NCI-H2227 treated with DMSO at 0.1 percent for 48 hours (cell line): ENCODE data around the gene HOXD8.

Source experiments
- DNase-seq: peaks from one replicate; lab custom pipeline; 2025; lab: John Stamatoyannopoulos, UW

The HOXD8 gene

GRCh38 chr2:176128982-176129796 is at the start of gene HOXD8:
HOXD8 (plus strand) TSS chr2:176129705; CDS start chr2:176130367, 662 bp downstream.
- DNase-seq, result peak; percentile 43

GRCh38 chr2:176079831-176080539 is 49.5 kb upstream of the HOXD8 start:
- DNase-seq, result peak; percentile 81

GRCh38 chr2:176080540-176081375 is 48.7 kb upstream of the HOXD8 start:
- no peak for DNase-seq

DNA sequence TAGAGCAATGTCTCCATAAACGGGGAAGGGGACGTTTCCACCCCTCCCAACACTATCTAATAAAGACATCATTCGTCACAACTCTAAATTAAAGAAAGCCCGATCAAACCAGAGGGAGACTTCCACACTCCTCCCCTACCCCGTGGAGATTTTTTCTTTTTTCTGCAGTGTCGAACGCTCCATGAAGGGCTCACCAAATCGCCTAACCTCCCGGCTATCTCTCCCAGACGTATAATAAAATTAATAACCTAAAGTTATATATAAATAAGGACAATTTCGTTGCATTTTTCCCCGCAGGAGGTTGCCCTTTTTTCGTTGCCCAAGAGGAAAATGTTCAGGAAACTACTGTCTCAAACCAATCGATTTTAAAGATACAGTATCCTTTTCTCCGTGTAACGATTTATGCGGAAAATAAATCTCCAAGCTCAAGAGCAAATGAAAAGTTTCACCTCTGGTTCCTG is 48.1 kb upstream of the HOXD8 start:
- no peak for DNase-seq

GRCh38 chr2:176081837-176082524 is 47.5 kb upstream of the HOXD8 start:
- no peak for DNase-seq

DNA sequence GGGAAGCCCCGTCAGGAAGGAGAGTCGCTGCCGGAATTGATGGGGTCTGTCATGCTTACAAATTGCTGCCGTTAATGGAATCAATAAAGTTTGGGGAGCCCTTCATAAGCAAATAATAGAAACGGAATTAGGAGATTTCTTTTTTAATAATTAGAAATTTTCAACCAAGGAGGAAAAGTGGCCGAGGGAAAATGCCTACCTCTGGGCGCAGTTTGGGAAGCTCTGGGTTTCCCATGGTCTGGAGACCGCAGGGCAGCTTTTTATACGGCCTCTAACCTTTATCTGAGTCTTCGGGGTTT is 47.0 kb upstream of the HOXD8 start:
- no peak for DNase-seq

DNA sequence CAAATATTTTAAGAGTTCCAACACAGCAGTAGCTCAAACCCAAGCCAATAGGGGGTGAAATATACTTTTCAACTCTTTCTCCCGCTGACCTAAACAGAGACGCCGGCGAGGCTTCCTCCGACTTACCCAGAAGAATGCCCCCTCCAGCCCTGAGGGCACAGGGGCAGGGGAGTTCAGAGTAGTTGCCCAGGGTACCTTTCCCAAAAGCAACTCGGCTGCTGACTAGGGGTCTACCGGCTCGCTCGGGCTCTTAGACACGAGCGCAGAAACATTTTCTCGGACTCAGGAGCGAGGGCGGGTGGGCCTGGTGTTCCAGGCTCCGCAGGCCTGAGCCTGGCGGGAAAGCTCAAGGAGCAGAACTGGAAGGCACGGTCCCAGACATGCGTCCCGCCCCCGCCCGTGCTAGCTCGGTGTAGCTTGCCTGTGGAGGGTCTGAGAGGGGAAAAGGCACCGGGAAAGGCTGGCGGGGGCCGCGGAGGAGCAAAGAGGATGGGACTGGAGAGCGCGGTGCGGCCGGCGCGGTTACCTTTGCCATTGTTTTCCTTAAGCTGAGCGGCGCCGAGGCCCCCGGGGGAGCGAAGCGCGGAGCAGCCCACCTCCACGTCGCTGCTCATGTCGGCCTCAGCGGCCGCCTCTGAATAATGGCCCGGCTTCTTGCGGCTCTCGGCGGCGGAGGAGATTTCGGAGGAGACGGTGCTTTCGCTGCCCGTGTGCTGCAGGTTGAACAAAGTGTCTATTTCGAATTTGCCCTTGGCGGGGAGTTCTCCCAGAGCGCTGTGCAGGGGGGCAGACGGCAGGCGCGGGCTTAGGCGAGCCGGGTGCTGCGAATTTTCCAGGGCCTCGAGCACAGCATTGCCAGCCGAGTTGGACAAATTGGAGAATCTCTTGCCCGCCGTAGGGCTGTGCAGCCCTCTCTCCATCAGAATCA is 46.4 kb upstream of the HOXD8 start:
- DNase-seq, result no peak

- DNase-seq, result no peak
Observed at GRCh38 chr2:176083796-176084261, 45.7 kb upstream of the HOXD8 start, which contains the start of gene EVX2. EVX2 (minus strand) TSS chr2:176083962; CDS start chr2:176083776, 186 bp downstream.

- DNase-seq, result peak; percentile 63
Observed at GRCh38 chr2:176084611-176085119, 44.8 kb upstream of the HOXD8 start.

DNA sequence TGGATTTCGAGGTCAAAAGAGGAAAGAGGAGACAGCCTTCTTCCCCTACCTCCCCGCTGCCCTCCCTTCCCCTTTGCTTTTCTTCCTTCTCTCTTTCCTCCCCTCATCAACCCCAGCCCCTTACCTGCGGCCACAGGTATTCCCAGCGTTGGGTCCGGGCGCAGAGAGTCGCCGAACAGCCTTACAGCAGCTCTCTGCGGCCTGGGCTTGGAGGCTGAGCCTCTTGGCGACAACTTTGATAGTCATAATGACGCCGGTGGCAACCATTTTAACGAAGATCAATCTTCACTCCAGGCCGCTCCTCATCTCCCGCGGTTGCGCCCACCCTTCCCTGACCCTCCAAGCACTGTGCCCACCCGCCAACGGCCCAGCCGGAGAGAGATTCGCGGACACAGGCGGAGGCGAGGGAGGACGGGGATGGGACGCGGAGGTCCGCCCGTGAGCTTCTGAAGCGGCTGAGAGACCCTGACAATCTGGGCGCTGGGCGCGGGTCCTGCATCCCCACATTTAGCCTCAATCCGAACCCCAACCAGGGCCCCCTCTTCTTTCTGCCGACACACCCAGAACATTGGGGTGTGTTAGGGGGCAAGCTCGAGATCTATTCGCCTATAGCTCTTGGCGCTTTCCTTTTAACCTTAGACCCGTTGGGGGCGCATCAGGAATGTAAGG is 44.3 kb upstream of the HOXD8 start:
- DNase-seq, result no peak

- peak; percentile 48 for DNase-seq
Observed at GRCh38 chr2:176085861-176086771, 43.4 kb upstream of the HOXD8 start.

DNA sequence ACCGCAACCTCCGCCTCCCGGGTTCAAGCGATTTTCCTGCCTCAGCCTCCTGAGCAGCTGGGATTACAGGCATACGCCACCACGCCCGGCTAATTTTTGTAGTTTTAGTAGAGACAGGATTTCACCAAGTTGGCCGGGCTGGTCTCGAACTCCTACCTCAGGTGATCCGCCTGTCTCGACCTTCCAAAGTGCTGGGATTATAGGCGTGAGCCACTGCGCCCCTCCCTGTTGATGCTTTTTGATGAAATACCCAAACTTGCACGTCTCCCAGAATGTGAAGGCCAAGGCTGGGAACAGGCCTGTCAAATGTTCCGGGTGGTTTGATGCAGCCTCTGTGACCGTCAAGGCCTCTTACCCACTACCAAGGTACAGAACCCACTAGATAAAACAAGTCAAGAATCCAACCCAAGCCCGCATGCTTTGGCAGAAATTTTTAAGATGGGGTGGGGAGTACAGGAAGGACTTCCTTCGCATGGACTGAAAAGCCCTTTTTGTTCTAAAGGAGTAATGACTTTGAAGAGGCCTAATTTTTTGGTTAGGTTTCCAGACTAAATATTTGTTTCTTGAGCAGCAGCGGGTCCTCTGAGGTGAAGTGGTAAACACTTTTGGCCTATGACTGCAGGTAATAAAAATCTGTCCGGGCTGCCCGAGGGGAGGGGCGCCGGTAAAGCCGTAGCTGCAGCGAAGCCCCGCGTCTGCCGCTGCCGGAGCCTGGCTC is 42.0 kb upstream of the HOXD8 start:
- DNase-seq, result no peak

DNA sequence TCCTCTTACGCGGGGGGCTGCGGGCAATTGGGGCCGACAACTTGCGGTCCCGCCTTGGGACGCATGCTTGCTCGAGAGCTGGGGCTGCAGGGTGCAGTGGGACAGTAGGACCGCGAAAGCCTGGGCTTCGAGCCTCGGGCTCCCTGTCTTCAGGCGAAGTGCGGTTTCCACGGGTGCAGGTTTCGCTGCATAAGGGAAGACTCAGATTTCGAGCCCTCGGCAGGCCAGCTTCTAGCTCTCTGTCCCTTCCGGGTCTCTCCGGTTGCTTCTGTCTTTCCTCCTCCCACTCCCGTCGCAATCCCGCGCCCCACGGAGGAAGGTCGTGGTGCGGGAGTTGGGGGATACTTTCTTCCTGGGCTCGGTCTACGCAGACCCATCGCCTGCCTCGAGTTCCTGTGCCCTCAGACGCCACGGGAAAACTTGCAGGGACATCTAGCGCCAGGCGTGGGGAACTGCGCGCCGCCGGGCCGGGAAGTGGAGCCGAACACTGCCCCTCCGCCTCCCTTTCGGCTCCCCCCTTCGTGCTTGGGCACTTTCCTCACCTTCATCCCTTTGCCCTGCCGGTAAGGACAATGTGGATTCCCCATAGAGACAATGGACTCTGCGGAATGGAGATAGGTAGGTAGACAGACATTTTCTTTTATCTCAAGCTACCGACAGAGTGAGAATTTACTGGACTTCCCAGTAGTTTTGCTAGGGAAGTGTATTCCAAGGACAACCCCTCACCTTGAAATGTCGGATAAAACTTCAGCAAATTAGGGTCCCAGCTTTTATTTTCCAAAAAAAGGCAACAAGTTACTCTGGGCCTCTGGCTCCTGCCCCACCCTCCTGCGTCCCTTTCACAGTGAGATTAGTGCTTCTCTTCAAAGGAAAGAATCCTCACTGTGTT is 41.2 kb upstream of the HOXD8 start:
- DNase-seq, result peak; percentile 66

DNA sequence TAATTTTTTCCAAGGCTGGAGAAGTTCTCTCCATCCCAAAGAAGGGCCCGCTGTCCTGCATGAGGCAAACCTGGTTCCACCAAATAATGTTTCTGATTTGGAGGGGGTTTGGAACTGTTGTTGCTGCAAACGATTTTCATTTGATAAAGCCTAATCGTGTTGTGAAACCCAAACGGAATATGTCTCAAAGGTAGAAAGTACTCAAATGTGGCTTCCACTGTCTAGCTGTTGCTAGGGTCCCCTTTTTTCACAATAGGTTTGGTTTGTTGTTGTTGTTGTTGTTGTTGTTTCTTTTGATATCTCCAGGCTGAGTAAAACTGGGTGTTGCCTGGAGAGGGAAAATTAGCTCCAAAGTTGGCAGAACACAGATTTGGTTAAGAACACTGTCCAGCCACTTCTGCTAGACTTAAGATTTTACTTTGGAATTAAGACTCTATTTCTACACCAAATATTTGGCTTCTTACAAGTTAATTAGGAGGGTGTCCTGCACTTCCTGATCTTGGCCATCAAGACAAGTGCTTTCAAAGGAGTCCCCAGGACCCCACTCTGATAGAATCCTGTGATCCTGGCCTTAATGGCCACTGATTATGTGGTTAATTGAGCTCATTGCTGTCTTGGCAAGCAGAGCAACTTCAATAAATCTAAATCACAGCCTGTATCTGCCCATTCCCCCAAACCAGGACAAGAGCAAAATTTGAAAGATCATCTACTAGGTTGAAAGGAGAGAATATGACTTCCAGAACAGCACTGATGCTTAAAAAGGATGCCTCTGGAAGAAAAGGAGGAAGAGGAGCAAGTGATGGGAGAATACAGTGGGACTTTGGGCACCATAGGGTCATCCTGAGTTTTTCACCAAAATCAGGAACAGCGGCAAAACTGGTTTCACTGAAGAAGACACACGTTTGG is 40.3 kb upstream of the HOXD8 start:
- DNase-seq, result no peak

GRCh38 chr2:176089843-176090395 is 39.6 kb upstream of the HOXD8 start:
- DNase-seq, result no peak

DNA sequence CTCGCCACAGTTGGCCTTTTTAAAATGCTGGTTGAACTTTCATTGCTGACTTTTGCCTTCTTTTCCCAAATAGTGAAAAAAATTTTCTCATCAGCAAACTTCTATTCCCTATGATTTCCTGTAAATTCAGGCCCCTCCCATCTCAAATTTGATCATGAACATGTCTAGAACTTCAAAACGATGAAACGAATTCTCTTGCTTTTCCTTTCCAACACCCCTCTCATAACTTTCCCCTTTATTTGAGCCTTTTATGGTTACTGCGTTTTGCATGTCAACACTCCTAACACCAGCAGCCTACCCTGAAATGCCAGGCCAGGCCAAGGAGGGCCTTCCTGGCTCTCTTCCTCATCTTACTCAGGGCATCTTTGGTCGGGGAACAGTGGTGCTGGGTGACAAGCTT is 38.6 kb upstream of the HOXD8 start:
- no peak for DNase-seq
